Measurements from ENCODE around the gene PRKCE. TPM values are rescaled to one million over a fixed set of nuclear protein-coding genes. Genes with fewer than 3 reads are reported as not detected.

Gene PRKCE
- total RNA-seq, 2 experiments from 2014 or later: 24.9 to 26.2 TPM

- H3K27me3 Mint-ChIP-seq: no peaks in the 10 kb centered on the region
- H3K27ac Mint-ChIP-seq: no peak overlapping the region
- H3K9me3 ChIP-seq (ENCODE audit: control insufficient read depth in 1 of 2, insufficient read depth in 1 of 2, low read length in 2 of 2): no peaks in the 10 kb centered on the region
- peaks cover 6% of the 10 kb centered on the region for H3K4me1 Mint-ChIP-seq (ENCODE audit: low read depth)
- H3K4me3 Mint-ChIP-seq: peak overlapping the region; percentile 27
- H3K27ac ChIP-seq (ENCODE audit: low read depth in 1 of 2, low read length in 2 of 2): no peak overlapping the region
- H3K9me3 Mint-ChIP-seq: no peaks in the 10 kb centered on the region
- POLR2A ChIA-PET: interaction anchor here (2.6 kb wide), 1 partner anchor 127 kb away, joined by 18 read pairs; the partner anchor contains the start of gene PRKCE
- intact Hi-C loops (cut with DNase I, micrococcal nuclease): loop anchor here (1.0 to 5.0 kb wide), 5 partner anchors 135 to 797 kb away; no protein-coding TSS in a partner anchor
- H3K27me3 ChIP-seq (ENCODE audit: control insufficient read depth in 1 of 2, insufficient read depth in 2 of 2, low read length in 2 of 2): no peaks in the 10 kb centered on the region
- CTCF ChIA-PET: interaction anchor here (0.7 to 3.3 kb wide), 20 partner anchors 10 to 193 kb away, joined by 3 to 43 read pairs (median 4); partner anchors contain the start of genes PRKCE and SRBD1
- DNase-seq (peak in 3 of 14 experiments; percentile 5 to 29 (median 14)), ATAC-seq (ENCODE audit: poor library complexity) (peak; percentile 41)
- H3K36me3 Mint-ChIP-seq (ENCODE audit: low read depth): no peaks in the 10 kb centered on the region
- no peaks in the 10 kb centered on the region for H3K36me3 ChIP-seq (ENCODE audit: insufficient read depth, low read length)
- TF ChIP-seq, protein P1, sequence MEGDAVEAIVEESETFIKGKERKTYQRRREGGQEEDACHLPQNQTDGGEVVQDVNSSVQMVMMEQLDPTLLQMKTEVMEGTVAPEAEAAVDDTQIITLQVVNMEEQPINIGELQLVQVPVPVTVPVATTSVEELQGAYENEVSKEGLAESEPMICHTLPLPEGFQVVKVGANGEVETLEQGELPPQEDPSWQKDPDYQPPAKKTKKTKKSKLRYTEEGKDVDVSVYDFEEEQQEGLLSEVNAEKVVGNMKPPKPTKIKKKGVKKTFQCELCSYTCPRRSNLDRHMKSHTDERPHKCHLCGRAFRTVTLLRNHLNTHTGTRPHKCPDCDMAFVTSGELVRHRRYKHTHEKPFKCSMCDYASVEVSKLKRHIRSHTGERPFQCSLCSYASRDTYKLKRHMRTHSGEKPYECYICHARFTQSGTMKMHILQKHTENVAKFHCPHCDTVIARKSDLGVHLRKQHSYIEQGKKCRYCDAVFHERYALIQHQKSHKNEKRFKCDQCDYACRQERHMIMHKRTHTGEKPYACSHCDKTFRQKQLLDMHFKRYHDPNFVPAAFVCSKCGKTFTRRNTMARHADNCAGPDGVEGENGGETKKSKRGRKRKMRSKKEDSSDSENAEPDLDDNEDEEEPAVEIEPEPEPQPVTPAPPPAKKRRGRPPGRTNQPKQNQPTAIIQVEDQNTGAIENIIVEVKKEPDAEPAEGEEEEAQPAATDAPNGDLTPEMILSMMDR (IDR thresholded peaks at IDR 0.05): no peak
- peaks cover 5% of the 10 kb centered on the region for H3K4me1 ChIP-seq (ENCODE audit: insufficient read depth, low read length)
- H3K4me3 ChIP-seq (ENCODE audit: low read length): no peak overlapping the region
Observed at GRCh38 chr2:45777996-45778719, 126.7 kb downstream of the PRKCE start.

GRCh38 chr2:45778720-45779171 is 127.3 kb downstream of the PRKCE start:
- DNase-seq (peak; percentile 43 to 87 (median 64)), ATAC-seq (ENCODE audit: poor library complexity) (peak; percentile 90)
- no peaks in the 10 kb centered on the region for H3K36me3 ChIP-seq (ENCODE audit: insufficient read depth, low read length)
- H3K27ac ChIP-seq (ENCODE audit: low read depth in 1 of 2, low read length in 2 of 2): no peak overlapping the region
- H3K27ac Mint-ChIP-seq: no peak overlapping the region
- peak overlapping the region; percentile 27 for H3K4me3 Mint-ChIP-seq
- TF ChIP-seq, protein P1 (IDR thresholded peaks at IDR 0.05): peak; percentile 89
- intact Hi-C loops (cut with DNase I, micrococcal nuclease): loop anchor here (1.0 to 5.0 kb wide), 5 partner anchors 135 to 798 kb away; no protein-coding TSS in a partner anchor
- no peaks in the 10 kb centered on the region for H3K27me3 ChIP-seq (ENCODE audit: control insufficient read depth in 1 of 2, insufficient read depth in 2 of 2, low read length in 2 of 2)
- H3K9me3 Mint-ChIP-seq: no peaks in the 10 kb centered on the region
- ChIA-PET CTCF (interaction anchor here (0.6 to 3.3 kb wide), 21 partner anchors 9 to 194 kb away, joined by 3 to 43 read pairs (median 4); partner anchors contain the start of genes PRKCE and SRBD1), POLR2A (interaction anchor here (2.6 kb wide), 1 partner anchor 128 kb away, joined by 18 read pairs; the partner anchor contains the start of gene PRKCE)
- H3K4me3 ChIP-seq (ENCODE audit: low read length): no peak overlapping the region
- H3K9me3 ChIP-seq (ENCODE audit: control insufficient read depth in 1 of 2, insufficient read depth in 1 of 2, low read length in 2 of 2): no peaks in the 10 kb centered on the region
- no peaks in the 10 kb centered on the region for H3K27me3 Mint-ChIP-seq
- H3K36me3 Mint-ChIP-seq (ENCODE audit: low read depth): no peaks in the 10 kb centered on the region
- H3K4me1 ChIP-seq (ENCODE audit: insufficient read depth, low read length): peaks cover 5% of the 10 kb centered on the region
- peaks cover 6% of the 10 kb centered on the region for H3K4me1 Mint-ChIP-seq (ENCODE audit: low read depth)

DNA sequence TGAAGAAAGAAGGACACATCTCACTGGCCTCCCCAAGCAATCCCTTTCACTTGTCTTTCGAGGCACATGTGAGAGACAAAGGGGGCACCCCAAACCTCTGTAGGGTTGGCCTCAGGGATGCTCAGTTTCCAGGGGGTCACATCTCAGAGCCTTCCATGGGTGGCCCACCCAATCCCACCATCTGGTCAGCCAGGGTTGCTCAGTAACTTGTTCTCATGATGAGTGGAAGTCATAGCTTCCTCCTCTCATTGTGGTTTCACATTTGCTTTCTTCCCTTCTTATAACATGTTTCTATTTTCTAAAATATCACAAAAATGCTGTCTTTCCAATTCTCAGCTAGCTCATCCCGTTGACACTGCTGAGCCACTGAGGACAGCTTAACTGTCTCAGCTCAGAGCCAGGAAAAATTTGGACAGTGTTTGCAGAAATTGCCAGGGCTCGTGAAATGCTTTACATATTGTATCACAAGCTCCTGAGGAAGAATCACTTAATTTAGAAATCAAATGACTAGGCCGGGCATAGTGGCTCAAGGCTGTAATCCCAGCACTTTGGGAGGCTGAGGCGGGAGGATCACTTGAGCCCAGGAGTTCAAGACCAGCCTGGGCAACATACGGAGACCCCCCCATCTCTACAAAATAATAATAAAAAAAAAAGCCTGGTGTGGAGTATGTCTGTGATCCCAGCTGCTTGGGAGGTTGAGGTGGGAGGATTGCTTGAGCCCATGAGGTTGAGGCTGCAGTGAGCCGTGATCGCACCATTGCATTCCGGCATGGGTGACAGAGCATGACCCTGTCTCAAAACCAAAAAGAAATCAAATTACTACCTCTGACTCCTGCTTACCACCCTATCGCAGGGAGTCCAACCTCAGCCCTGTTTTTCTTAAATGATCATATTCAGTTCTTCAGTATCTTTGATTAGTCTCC is 129.3 kb downstream of the PRKCE start:
- Histone ChIP-seq H3K27me3 (ENCODE audit: control insufficient read depth in 1 of 2, insufficient read depth in 2 of 2, low read length in 2 of 2) (no peaks in the 10 kb centered on the region), H3K9me3 (ENCODE audit: control insufficient read depth in 1 of 2, insufficient read depth in 1 of 2, low read length in 2 of 2) (no peaks in the 10 kb centered on the region), H3K27ac (ENCODE audit: low read depth in 1 of 2, low read length in 2 of 2) (no peak overlapping the region), H3K4me3 (ENCODE audit: low read length) (no peak overlapping the region), H3K4me1 (ENCODE audit: insufficient read depth, low read length) (peaks cover 5% of the 10 kb centered on the region), H3K36me3 (ENCODE audit: insufficient read depth, low read length) (no peaks in the 10 kb centered on the region)
- CTCF ChIA-PET: interaction anchor here (0.6 to 3.3 kb wide), 2 partner anchors 62 to 138 kb away, joined by 3 to 43 read pairs; no protein-coding TSS in a partner anchor
- no peak for DNase-seq
- POLR2A ChIA-PET: no interaction called here
- no peaks in the 10 kb centered on the region for H3K9me3 Mint-ChIP-seq
- H3K4me1 Mint-ChIP-seq (ENCODE audit: low read depth): peaks cover 6% of the 10 kb centered on the region
- ATAC-seq (ENCODE audit: poor library complexity): no peak
- intact Hi-C loops (cut with DNase I, micrococcal nuclease): no loop called here
- H3K27ac Mint-ChIP-seq: no peak overlapping the region
- H3K27me3 Mint-ChIP-seq: no peaks in the 10 kb centered on the region
- H3K4me3 Mint-ChIP-seq: no peak overlapping the region
- no peaks in the 10 kb centered on the region for H3K36me3 Mint-ChIP-seq (ENCODE audit: low read depth)
- TF ChIP-seq, protein P1 (IDR thresholded peaks at IDR 0.05): no peak
